HG03175 (cell line): Measurements from ENCODE around the gene LIG1.
A peak's percentile ranks its signal among the peaks of the same experiment; 100 is the strongest.
"Not testable (repeated sequence)": the region's sequence is repeated elsewhere in the genome, so short reads cannot be mapped to it uniquely, and the experiment has no call there.

Experiments used
- ATAC-seq: cut with Tn5 transposase; IDR thresholded peaks from one replicate; pipeline ENCODE4 v1.9.1; 2021; ENCODE audit warnings: mild to moderate bottlenecking, moderate library complexity; ENCODE audit not compliant: unreplicated experiment

The LIG1 gene

GRCh38 chr19:48122421-48122820, 47.7 kb downstream of the LIG1 start:
- ATAC-seq = no peak

GRCh38 chr19:48121909-48122371, 48.2 kb downstream of the LIG1 start:
- no peak for ATAC-seq

- ATAC-seq = no peak
These were observed 49.1 kb downstream of the LIG1 start for GRCh38 chr19:48121066-48121465.

GRCh38 chr19:48120505-48120904, 49.6 kb downstream of the LIG1 start:
- ATAC-seq = no peak

GRCh38 chr19:48118131-48118517, 52.0 kb downstream of the LIG1 start:
- no peak for ATAC-seq

GRCh38 chr19:48117515-48118130, 52.5 kb downstream of the LIG1 start:
- no peak for ATAC-seq

GRCh38 chr19:48113190-48113917, 56.8 kb downstream of the LIG1 start:
- no peak for ATAC-seq

- no peak for ATAC-seq
These were observed 58.9 kb downstream of the LIG1 start for GRCh38 chr19:48111280-48111679.

GRCh38 chr19:48110350-48110966, 59.7 kb downstream of the LIG1 start, which contains the start of gene PLA2G4C:
Gene PLA2G4C, minus strand, starts transcription at chr19:48110817. Its CDS starts 4,288 bp downstream, at chr19:48106529.
- peak; percentile 55 for ATAC-seq

- ATAC-seq = no peak
These were observed 61.0 kb downstream of the LIG1 start for GRCh38 chr19:48108997-48109782.

- no peak for ATAC-seq
These were observed 66.2 kb downstream of the LIG1 start for GRCh38 chr19:48103922-48104321.

GRCh38 chr19:48102870-48103751, 67.0 kb downstream of the LIG1 start:
- no peak for ATAC-seq

GRCh38 chr19:48095612-48096175, 74.5 kb downstream of the LIG1 start:
- no peak for ATAC-seq

- ATAC-seq = no peak
These were observed 75.3 kb downstream of the LIG1 start for GRCh38 chr19:48094855-48095203.

- no peak for ATAC-seq
These were observed 75.9 kb downstream of the LIG1 start for GRCh38 chr19:48094129-48094854.

- ATAC-seq = not testable (repeated sequence)
These were observed 78.9 kb downstream of the LIG1 start for GRCh38 chr19:48091111-48091718.

GRCh38 chr19:48090281-48090802, 79.8 kb downstream of the LIG1 start:
- ATAC-seq = no peak

- ATAC-seq = not testable (repeated sequence)
These were observed 81.2 kb downstream of the LIG1 start for GRCh38 chr19:48088991-48089390.
